Activated CD8-positive, alpha-beta memory T cell treated with anti-CD3 and anti-CD28 coated beads, Interleukin-2, amount 50 U/mL, for 1 hour (primary cell): Measurements from ENCODE around the gene CSMD2.

Source experiments
- DNase-seq: peaks from one replicate; pipeline ENCODE4 v3.0.0-alpha.2; 2020; ENCODE audit errors: extremely low read depth

CSMD2 gene

DNA sequence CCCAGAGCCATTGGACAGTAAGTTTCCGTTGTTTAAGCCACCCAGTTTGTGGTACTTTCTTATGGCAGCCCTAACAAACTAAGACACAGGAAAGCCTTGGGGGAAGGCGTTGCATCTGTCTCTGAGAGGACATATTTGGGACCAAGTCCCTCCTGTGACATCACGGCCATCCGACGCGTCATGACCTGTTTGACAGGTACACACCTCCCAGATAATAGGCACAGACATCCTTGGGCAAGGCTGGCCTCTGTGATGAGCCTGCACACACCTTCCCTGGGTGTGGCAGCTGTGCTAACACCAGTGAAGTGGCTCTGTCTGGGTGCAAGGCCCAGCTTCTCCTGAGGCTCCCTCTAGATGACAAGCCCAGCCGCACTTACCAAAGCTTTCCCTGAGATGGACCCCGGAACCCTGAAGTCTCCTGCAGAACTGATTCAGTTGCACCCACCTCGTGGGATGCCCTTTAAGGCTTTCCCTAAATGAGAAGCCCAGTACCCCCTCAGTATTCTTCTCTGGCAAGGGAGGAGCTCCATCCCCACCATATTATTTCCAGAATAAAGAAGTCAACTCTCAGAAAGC lies 556.1 kb downstream of the CSMD2 start:
- DNase-seq, result no peak

DNA sequence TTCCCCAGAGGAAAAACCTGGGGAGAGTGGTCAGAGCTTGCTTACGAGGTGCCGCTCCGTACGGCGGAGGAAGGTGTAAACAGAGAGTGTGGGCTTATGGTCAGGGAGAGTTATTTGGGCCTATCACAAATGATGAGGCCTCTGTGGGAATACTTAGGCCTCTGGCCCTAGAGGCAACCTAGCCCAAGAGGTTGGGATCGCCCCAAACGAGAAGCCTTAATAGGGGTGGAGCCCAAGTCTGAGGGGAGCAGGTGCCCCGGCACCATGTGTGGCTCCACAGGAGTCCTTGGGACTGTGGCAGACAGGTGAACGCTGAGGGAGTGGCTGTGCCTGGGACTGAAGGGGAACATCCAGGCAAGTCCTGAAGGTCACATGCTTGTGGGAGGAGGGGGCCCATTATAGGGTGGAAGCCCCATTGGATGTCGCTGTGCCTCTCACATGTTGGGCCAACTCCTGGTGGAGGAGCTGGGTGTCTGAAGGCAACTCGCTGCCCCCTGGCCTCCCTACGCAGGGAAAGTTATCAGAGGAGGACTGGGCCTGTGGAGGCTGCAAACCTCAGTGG lies 557.5 kb downstream of the CSMD2 start:
- no peak for DNase-seq

DNA sequence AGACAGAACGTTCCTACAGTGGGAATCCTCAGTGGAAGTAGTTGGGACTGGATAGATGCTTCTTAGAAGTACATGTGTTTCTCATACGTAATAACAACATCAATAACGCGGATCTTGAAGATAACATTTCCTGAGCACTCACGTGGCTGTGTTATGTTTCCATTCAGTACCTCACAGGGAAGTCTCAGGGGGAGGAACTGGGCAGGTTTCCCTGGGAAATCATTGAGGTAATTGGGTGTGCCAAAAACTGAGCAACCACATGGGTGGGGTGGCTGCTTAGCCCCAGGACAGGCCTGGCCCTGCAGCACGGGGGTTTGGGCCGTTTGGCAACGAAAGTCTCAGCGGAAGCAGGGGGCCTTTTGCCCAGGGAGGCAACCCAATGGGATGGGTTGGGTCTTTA lies 558.8 kb downstream of the CSMD2 start:
- DNase-seq, result no peak

DNA sequence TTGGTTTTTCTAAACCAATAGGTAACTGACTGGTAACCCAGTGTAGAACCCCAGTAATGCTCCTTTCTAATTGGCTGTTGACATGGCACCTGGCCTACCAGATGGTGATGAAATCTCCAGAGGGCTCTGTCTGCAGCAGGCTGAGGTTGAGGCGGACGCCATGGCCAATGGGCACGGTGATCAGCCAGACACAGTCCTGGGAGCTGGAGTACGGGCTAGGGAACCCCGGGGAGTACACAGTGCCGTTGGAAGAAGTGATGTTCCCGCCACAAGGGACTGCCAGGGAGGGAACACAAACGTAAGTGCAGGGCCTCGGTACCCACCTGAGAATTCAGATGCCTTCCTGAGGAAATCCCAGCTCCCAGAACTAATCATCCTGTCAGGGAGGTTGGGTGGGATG lies 562.8 kb downstream of the CSMD2 start:
- DNase-seq, result no peak

DNA sequence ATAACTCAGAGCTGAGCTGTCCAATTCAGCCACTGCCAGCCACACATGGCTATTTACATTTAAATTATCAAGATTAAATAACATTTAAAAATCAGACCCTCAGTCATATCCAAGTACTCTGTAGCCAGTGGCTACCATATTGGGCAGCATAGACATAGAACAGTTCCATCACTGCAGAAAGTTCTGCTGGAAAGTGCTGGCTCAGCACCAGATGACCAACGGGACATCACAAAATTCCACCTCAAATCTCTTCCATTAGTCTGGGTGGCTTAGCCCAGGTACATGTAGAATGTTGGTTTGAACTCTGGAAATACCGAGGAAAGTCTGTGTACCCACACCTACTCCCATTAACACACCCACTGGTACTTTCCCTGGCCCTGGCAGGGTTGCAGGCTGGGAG lies 563.3 kb downstream of the CSMD2 start:
- no peak for DNase-seq

DNA sequence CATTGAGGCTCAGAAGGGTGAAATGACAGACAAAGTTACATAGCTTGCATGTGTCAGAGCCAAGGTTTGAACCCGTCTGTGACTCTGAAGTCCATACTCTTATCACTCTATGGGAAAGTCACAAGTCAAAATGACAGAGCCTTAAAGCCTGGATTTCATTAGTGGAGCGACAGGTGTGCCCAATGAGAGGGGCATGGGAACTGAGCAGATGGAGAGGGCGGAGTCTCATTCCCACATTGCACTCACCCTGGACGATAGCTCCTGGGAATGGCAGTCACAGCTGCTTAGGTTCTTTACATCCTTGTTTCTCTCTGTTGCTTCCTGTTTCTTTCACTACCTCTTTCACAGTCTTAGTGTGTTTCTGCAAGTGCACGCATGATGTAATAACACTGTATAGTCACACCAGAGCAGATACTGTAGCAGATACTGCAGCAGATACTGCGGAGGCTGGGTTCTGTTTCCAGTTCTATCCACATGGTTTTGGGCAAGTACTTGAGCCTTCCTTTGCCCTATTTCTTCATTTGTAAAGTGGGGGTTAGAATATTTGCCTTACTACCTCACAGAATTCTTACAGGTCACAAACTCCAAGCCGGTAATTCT lies 565.4 kb downstream of the CSMD2 start:
- no peak for DNase-seq

DNA sequence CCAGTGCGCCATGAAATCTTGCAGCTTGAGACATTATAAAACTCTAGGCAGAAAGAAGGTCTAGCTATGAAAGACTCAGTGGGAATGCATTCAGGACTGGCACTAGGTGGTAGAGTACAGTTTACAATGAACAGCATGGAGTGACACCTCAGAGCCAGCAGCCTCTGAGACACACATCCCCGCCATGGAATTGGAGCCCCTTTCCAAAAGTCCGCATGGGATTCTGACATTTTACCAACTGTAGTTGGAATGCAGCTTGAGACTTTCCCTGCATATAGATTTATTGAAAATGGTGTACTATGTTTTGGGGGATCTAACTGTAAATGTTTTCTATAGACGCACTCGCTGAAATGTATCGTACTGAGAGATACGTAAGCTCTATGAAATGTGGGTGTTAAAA lies 576.3 kb downstream of the CSMD2 start:
- DNase-seq, result no peak

DNA sequence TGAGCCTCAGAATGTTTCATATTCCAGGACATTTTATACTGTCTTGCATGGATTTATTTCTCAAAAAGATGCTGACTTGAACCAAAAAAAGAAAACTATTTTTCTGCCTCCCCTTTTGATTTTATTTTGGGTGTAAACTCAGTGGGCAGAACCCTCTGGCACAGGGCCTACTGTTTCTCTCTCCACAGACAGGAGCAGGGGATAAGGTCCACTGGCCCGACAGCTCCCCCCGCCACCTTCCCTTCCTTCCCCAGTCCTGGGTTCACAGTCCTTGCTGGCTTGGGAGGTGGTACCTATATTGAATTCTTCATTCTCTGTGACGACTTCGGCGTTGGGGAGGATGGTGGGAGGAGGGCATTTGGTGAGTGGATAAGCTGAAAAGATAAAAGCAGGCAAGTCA lies 578.2 kb downstream of the CSMD2 start:
- DNase-seq, result no peak

DNA sequence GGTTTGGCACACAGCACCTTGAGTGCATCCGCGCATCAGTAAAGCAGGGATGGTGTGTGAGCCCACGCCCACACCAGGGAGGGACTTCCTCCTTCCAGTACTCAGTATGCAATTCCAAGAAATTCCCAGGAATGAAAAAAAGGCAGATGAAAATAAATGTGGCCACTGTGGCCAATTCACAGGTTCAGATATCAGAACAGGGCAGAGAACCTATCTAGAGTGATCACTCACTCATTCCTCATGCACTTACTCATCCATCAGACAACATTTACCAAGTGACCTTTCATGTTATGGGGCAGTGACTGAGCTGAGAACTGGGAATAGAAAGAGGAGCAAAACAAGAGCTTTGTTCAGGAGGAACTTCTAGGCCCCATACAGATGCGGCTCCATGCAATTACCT lies 578.9 kb downstream of the CSMD2 start:
- no peak for DNase-seq

DNA sequence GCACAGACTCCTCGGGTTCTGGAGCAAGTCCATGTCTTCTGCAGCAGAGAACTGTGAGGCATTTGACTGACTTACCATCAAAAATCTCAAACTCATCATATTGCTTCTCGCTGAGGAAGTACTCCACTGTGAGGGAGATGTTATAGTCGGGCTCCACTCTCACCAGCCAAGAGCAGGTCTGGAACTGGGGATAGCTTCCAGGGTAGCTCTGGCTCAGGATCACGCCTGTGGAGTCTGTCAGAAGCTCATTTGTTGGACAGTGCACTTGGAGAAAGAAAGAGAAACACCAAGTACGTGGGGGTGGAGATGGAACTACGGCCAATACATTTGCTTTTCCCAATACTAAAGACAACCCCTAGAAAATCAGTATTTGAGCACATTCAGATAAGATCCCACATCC lies 581.5 kb downstream of the CSMD2 start:
- no peak for DNase-seq

DNA sequence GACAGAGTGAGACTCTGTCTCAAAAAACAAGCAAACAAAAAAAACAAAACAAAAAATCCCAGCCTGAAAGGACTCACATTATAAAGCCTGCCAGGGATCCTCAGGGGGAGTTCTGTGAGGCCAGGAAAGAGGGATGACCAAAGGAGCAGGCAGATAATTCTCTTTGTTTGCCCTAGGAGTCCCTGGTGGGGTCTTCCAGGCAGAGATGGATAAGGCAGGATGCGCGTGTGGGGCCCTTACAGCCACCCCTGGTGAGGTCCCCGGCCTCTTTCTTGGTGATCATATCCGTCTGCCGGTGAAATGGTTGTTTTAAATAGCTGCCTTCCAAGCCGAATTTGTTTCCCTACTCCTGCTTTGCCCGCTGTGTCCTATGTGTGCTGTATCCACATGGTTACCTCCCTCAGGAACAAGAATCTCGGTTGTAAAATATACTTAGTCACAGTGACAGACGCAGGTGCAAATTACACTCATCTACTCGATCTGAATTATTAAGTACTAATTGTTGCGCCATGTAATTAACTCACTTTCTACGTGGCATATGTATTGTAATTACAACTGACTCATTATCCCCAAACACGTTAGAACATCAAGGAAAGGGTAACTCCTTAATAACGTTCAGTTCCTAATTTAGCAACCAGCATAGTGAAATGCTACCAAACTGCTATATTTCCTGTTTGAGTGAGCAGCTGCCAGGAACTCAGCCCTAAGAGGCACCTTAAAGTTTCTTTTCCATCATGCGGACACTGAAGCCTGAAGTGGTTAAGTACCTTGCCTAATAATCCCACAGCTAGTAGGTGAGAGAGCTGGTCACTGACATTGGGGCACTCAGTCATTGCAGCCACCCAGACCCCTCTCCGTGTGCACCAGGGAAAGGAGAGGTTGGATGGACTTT lies 586.2 kb downstream of the CSMD2 start:
- DNase-seq, result no peak

DNA sequence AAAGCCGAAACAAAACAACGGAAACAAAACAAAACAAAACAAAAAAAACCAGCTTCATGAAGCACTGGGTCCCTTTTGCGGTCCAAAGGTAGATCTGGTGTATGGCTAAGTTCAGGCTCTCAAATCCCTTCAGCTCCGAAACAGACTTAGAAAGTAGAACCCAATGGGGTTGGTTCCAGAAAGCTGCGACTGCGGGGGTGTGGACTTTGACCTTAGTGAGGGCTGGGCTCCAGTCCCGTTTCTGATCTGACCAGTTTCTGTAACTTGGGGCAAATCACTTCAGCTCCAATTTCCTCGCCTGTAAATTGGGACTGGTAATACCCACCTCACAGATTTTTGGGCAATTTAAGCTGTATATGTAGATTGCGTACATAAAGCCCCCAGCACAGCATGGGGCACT lies 587.4 kb downstream of the CSMD2 start:
- no peak for DNase-seq

DNA sequence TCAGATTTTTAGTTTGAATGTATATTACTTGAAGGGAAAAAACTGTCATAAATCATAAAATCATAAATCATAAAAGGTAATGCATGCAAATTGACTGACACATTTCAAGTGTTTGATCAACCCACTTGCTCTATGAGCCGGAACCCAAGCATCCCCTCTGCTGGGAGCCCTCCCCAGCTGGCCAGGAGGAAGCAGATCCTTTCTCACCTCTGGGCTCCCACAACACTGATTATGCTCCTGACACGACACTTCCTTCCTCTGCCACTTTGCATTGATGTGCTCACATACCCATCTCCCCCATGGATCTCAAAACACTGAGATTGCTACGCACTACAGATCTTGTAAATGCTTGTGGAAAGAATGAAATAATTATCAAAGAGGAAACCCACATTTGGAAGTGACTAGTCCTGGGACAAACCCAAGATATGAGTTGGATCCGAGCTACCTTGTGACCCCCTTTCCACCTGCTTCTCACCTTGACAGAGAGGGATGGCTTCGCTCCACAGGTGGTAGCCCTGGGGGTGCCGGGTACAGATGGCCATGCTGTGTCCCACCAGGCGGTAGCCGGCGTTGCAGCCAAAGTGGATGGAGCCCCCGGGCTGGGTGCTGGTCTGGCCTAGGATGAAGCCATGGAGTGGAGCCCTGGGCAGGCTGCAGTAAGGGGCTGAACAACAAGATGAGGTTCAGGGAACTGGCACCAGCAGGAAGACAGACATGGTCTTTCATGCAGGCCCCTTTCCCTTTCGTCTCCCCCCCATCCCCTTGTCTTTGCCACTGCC lies 588.0 kb downstream of the CSMD2 start:
- no peak for DNase-seq

DNA sequence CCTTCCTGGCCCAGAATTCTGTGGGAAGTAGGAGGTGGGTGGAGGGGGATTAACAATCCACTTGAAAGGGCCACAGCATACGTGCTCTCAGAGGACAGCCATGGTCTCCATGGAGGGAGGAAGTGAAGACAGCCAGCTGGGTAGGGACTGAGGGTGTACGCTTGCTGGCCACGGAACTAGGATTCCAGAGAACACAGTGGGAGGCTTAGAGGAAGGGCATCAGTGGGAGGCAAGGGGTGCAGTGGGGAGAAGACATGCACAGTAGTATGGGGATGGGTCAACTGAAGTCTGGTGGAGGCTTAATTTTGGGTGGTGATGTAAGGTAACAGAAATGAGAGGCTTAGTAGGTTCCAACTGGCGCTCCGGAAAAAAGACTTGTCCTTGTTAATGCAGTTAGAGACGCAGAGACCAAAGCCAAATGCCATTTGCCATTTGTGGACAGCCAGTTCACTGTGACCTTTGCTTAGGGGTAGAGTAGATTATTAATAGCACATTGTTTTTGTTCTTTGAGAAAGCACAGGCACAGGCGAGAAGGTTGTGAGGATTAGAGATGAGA lies 589.6 kb downstream of the CSMD2 start:
- no peak for DNase-seq

DNA sequence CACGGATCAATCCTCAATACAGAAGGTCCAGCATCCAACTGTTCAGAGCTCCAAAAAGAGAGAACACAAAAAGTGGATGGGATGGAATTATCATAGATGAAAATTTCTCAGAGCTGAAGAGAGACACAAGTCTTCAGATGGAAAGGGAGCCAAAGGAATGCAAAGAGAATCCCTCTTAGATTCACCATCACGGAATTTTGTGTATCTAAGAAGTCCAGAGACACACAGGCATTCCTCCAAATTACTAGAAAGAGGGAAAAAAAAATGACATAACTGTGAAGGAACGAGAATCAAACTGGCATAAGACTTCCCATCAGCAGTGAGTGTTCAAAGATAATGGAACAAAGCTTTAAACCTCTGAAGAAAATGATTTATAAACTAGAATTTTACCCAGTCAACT lies 591.4 kb downstream of the CSMD2 start:
- no peak for DNase-seq

DNA sequence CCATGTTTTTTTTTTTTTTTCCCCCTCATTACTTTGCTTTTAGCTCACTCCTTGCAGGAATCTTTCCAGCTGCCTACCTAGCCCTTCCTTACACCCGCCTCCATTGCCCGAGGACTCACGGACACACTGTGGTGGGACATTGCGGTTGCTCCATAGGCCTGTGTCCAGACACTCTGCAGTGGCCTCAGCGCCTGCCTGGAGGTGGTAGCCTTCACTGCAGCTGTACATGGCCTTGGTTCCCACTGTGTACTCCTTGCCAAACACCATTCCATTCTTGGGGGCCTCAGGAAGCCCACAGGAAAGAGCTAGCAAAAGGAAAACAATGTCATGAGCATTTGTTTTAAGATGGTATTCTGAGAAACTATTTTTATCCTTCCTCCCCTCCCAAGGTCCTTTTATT lies 592.6 kb downstream of the CSMD2 start:
- no peak for DNase-seq

DNA sequence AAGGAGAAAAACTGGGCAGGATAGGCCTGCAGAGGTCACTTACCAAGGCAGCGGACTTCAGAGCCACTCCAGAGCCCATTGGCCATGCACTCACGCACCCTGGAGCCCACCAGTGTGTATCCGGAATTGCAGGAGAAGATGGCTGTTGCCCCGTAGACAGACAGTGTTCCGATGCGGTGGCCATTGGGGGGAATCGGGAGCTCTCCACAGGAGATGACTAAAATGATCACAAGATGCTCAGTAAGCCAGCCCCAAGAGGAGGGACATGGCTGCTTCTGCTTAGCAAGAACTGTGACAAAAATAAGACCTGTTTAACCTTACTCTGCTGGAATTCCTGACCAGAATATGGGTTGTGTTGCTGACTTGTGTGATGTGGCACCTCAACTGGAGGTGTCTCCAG lies 595.7 kb downstream of the CSMD2 start:
- no peak for DNase-seq

DNA sequence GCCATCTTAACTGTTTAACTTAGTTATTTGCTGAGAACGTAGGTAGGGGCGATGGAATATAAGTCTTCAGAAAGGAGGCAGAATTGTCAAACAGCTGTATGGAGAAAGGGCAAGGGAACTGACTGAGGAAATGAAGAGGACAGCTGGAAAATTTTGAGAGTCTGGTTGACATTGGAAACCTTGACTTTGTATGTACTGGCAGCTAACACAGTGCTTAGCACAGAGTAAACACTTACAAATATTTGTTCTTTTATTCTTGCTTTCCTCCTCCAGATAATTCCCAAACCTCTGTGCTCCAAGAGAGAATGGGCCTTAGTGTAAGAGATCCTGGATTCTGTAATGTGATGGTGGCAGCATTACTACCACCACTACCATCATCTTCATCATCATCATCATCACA lies 601.3 kb downstream of the CSMD2 start:
- no peak for DNase-seq

DNA sequence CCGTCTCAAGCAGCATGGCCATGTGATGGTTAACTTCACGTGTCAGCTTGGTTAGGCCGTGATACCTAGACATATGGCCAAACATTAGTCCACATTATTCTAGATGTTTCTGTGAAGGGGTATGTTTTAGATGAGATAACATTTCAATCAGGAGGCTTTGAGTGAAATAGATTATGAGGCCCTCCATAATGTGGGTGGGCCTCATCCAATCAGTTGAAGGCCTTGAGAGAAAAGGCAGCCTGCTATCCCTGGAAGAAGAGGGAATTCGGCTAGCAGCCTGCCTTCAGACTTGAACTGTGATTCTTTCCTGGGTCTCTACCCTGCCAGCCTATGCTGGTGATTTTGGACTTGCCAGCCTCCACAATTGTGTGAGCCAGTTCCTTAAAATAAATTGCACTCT lies 602.5 kb downstream of the CSMD2 start:
- DNase-seq, result no peak

DNA sequence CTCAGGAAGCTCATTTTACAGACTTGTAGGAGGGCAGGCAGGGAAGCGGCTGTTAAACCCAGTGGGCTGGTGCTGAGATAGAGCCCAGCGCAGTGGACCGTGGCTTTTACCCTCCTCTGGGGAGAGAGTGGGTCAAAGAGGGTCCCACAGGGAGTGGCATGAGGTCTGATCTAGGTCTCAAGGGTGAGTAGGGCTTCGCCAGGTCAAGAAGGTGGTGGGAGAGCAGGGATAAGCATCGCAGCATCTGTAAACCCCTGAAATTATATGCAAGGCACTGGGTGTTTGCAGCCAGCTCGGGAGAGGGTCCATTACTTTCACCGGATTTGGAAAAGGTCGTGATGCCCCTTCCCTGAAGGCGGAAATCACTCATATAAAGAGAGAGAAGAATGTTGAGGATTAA lies 603.5 kb downstream of the CSMD2 start:
- no peak for DNase-seq

DNA sequence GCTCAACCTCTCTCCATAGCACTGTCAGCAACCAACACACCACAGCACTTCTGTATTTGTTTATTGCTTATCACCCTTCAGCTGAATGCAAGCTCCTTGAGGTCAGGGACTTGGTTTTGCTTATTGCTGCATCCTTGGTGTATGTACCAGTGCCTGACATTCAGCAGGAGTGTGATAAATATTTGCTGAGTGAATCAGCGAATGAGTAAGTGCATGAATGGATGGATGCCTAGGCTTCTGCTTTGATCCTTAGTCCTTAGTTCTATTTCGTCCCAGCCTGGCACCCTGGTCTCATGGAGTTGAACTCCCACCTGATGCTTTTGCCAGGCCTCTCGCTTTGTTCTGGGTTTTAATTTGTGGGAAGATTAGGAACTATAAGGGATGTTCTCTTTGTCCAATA lies 604.4 kb downstream of the CSMD2 start:
- DNase-seq, result no peak

DNA sequence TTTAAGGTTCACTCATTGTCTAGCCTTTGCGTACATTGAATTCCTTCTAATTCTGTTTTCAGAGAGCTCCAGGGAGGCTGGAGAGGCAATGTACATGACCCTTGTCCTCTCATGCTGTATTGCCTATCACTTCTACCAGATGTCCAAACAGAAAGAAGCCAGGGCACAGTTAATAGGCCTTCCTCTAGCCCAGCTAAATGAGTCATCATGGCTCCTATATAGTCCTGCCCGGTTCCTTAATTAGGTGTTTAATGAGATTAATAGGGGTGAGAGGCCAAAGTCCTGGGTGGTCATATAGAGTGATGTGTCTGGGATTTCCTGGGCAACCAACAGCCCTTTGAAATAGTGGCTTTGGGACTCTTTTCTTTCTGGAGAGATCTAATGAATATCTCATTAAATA lies 616.3 kb downstream of the CSMD2 start:
- DNase-seq, result no peak
